IMR-90 (cell line): ENCODE measurements around the gene SMLR1. TPM values are rescaled to one million over a fixed set of nuclear protein-coding genes. Genes with fewer than 3 reads are reported as not detected.

Source experiments
- ATAC-seq: fragments of 200-7000 bp; cut with Tn5 transposase; 2 replicates; pipeline ENCODE4 v1.9.1; 2020; ENCODE audit warnings: low read depth, mild to moderate bottlenecking, moderate library complexity
- BruUV-seq: library from RNA; stranded (reverse); fragments of 400-500 nt; replicated peaks from 2 replicates; lab custom pipeline; 2021; lab: Mats Ljungman, UMichigan
- CTCF ChIA-PET: fragments of 300-600 bp; formaldehyde crosslinking; extraction: SDS; loops from one replicate; lab custom pipeline; 2021; ENCODE audit warnings: antibody characterized with exemption; lab: Yijun Ruan, JAX
- POLR2A ChIA-PET: fragments of 300-600 bp; sonication (Branson Sonifier 250); formaldehyde crosslinking; loops from one replicate; lab custom pipeline; 2022; ENCODE audit warnings: antibody characterized with exemption; ENCODE audit not compliant: unreplicated experiment; lab: Charles Lee
- DNase-seq: peaks from one replicate; pipeline ENCODE4 v3.0.0; 2013
- H2AFZ ChIP-seq: replicated peaks from 2 replicates; pipeline ENCODE3; 2013; ENCODE audit warnings: low read length, mild to moderate bottlenecking; ENCODE audit not compliant: poor library complexity
- H2AK5ac ChIP-seq: 2 replicates; pipeline ENCODE4 v1.6.1; 2013; ENCODE audit warnings: low read depth, low read length, inconsistent platforms
- H2AK9ac ChIP-seq: replicated peaks from 2 replicates; pipeline ENCODE3; 2013; ENCODE audit warnings: mild to moderate bottlenecking, low read depth, low read length, moderate library complexity; ENCODE audit not compliant: poor library complexity
- H2BK120ac ChIP-seq: 2 replicates; pipeline ENCODE4 v1.6.1; 2013; ENCODE audit warnings: low read depth, low read length, inconsistent platforms
- H2BK15ac ChIP-seq: 3 replicates; pipeline ENCODE4 v1.6.1; 2013; ENCODE audit warnings: low read depth, low read length, inconsistent platforms
- H2BK20ac ChIP-seq: 2 replicates; pipeline ENCODE4 v1.6.1; 2013; ENCODE audit warnings: low read depth, mild to moderate bottlenecking, inconsistent platforms, low read length, moderate library complexity
- H2BK5ac ChIP-seq: 2 replicates; pipeline ENCODE4 v1.6.1; 2013; ENCODE audit warnings: mild to moderate bottlenecking, low read depth, low read length, inconsistent platforms; ENCODE audit not compliant: poor library complexity, severe bottlenecking
- H3K14ac ChIP-seq: replicated peaks from 2 replicates; pipeline ENCODE4 v1.6.1; 2013; ENCODE audit warnings: low read depth, low read length, inconsistent platforms
- H3K18ac ChIP-seq: 2 replicates; pipeline ENCODE4 v1.6.1; 2013; ENCODE audit warnings: low read depth, low read length, control low read depth
- H3K23ac ChIP-seq: 2 replicates; pipeline ENCODE4 v1.6.1; 2013; ENCODE audit warnings: low read depth, low read length, inconsistent platforms
- H3K27ac ChIP-seq: 2 replicates; pipeline ENCODE4 v1.5.1; 2013; ENCODE audit warnings: mild to moderate bottlenecking, control low read depth, low read length; ENCODE audit not compliant: insufficient read depth
- H3K27me3 ChIP-seq: 2 replicates; pipeline ENCODE4 v1.6.1; 2013; ENCODE audit warnings: low read length; ENCODE audit not compliant: control insufficient read depth, insufficient read depth
- H3K36me3 ChIP-seq: 2 replicates; pipeline ENCODE4 v1.6.1; 2013; ENCODE audit warnings: low read length, mixed read lengths; ENCODE audit not compliant: control insufficient read depth, insufficient read depth
- H3K4ac ChIP-seq: 2 replicates; pipeline ENCODE4 v1.6.1; 2013; ENCODE audit warnings: low read depth, low read length, inconsistent platforms
- H3K4me1 ChIP-seq: 2 replicates; pipeline ENCODE4 v1.6.1; 2013; ENCODE audit warnings: low read length, mixed read lengths; ENCODE audit not compliant: control insufficient read depth, insufficient read depth
- H3K4me2 ChIP-seq: 2 replicates; pipeline ENCODE4 v1.6.1; 2013; ENCODE audit warnings: low read depth, mild to moderate bottlenecking, control low read depth, low read length, moderate library complexity
- H3K4me3 ChIP-seq: 2 replicates; pipeline ENCODE4 v1.5.1; 2013; ENCODE audit warnings: low read depth, mild to moderate bottlenecking, control low read depth, low read length, moderate library complexity; ENCODE audit not compliant: insufficient read depth
- H3K56ac ChIP-seq: 2 replicates; pipeline ENCODE4 v1.6.1; 2013; ENCODE audit warnings: low read length, inconsistent platforms; ENCODE audit not compliant: insufficient read depth; ENCODE audit errors: extremely low read depth
- H3K79me1 ChIP-seq, 2 experiments: 2 replicates each; pipeline ENCODE4 v1.6.1; 2013; ENCODE audit warnings: low read length in 2 of 2, inconsistent platforms in 1 of 2, low read depth in 1 of 2
- H3K9ac ChIP-seq: 2 replicates; pipeline ENCODE4 v1.6.1; 2013; ENCODE audit warnings: low read depth, low read length, control low read depth
- H3K9me1 ChIP-seq: 2 replicates; pipeline ENCODE4 v1.6.1; 2013; ENCODE audit warnings: low read length, inconsistent platforms; ENCODE audit not compliant: insufficient read depth
- H3K9me3 ChIP-seq: 2 replicates; pipeline ENCODE4 v1.6.1; 2013; ENCODE audit warnings: low read length; ENCODE audit not compliant: control insufficient read depth, insufficient read depth
- H4K20me1 ChIP-seq: 2 replicates; pipeline ENCODE4 v1.6.1; 2013; ENCODE audit warnings: low read length, inconsistent platforms; ENCODE audit not compliant: insufficient read depth
- H4K5ac ChIP-seq: 2 replicates; pipeline ENCODE4 v1.6.1; 2013; ENCODE audit warnings: mild to moderate bottlenecking, low read depth, low read length, control low read depth
- H4K8ac ChIP-seq, 2 experiments: 2 replicates each; pipeline ENCODE4 v1.6.1; 2013; ENCODE audit warnings: low read depth in 2 of 2, low read length in 2 of 2, control low read depth in 1 of 2, inconsistent platforms in 1 of 2
- H4K91ac ChIP-seq: 2 replicates; pipeline ENCODE4 v1.6.1; 2013; ENCODE audit warnings: low read depth, low read length, inconsistent platforms; ENCODE audit not compliant: insufficient read depth
- CEBPB ChIP-seq: IDR thresholded peaks from 2 replicates; pipeline ENCODE4 v1.6.1; 2012; ENCODE audit warnings: low read depth, low read length, improper control_type of control experiment
- MAFK ChIP-seq: IDR thresholded peaks from 2 replicates; pipeline ENCODE4 v1.6.1; 2012; ENCODE audit warnings: low read depth, low read length, improper control_type of control experiment
- POLR2A ChIP-seq: IDR thresholded peaks from 2 replicates; pipeline ENCODE4 v1.6.1; 2012; ENCODE audit warnings: mild to moderate bottlenecking, low read depth, low read length
- RAD21 ChIP-seq: IDR thresholded peaks from 2 replicates; pipeline ENCODE4 v1.6.1; 2012; ENCODE audit warnings: low read length, improper control_type of control experiment
- WGBS, 2 experiments: methylation state at CpG; one replicate each; pipeline versions ENCODE4 v1.1.5 to v1.1.7; 2013; ENCODE audit warnings: missing lambda C conversion rate in 2 of 2; ENCODE audit not compliant: insufficient read length in 1 of 2; ENCODE audit errors: extremely low coverage in 2 of 2; 5-methylcytosine and 5-hydroxymethylcytosine counted together
- dilution Hi-C: fragments of 300-500 bp; cut with HindIII; formaldehyde crosslinking; loops from one replicate; pipeline ENCODE4 v1.14.3; 2018; ENCODE audit warnings: low sequenced_read_pairs; ENCODE audit not compliant: unreplicated experiment
- in situ Hi-C: fragments of 300-500 bp; cut with MboI; formaldehyde crosslinking; loops from 3 replicates; pipeline ENCODE4 v1.14.3; 2019; ENCODE audit warnings: low sequenced_read_pairs, inconsistent platforms, mixed read lengths
- intact Hi-C: fragments of 100-400 bp; cut with micrococcal nuclease; formaldehyde crosslinking; loops from 2 replicates; pipeline ENCODE4 v1.10.0; 2022
- polyA plus RNA-seq, 3 experiments: library from polyadenylated mRNA; depleted of rRNA; stranded (reverse); fragments of >200 nt; gene quantifications; 2 replicates each; pipeline ENCODE4 v1.2.3, GENCODE V29; 2012; ENCODE audit warnings: low replicate concordance in 1 of 3
- total RNA-seq: library from RNA; depleted of rRNA; stranded (reverse); fragments of >200 nt; gene quantifications from 2 replicates; pipeline ENCODE4 v1.2.3, GENCODE V29; 2012

SMLR1 gene
- total and polyA plus RNA-seq, 2 of the 4 experiments (the other 2 are of a cell fraction) = not detected

DNA sequence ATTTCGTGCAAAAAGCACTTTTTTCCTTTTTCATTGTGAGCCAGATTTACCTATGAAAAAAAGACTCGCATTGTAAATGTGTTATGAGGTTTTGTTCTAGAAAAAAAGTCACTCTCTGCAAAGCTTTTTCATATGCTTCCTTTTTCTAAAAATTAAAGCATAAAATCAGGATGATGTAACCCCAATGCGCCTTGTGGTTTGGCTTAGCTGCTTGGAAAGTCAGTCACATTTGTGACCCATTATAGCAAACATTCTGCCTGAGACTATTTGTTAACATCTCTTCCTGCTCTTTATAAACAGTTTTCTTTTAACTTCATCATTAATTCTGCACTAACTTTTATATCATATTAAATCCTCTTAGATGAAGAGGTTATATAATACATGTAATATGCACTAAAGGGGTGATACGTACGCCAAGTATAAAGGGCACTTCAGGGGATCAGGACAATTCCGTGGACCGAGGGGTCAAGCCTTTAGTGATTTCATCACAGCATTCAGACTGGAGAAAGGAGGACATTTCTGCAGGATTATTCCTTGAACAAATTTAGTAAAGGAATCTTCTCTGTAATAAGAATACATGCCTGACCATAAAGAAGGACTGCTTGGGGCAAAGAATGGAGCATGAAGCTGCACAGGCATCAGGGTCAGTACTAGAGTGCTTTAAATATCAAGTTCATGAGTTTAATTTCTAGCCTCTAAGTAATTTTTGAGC, 48.1 kb upstream of the SMLR1 start:
- peak overlapping the region; percentile 52; the same call in 1 of the 2 replicates for H3K4me2 ChIP-seq
- in situ Hi-C loops = no loop called here

More for the DNA sequence above, 48.1 kb upstream of the SMLR1 start:
- no TSS peak for BruUV-seq
- peak; percentile 79 for DNase-seq
- Histone ChIP-seq H3K36me3 (no peaks in the 10 kb centered on the region), H2AK5ac (no peak overlapping the region), H3K4ac (no peak overlapping the region), H3K23ac (no peak overlapping the region), H3K4me1 (peaks cover 2% of the 10 kb centered on the region; the same call in 1 of the 2 replicates), H4K20me1 (no peaks in the 10 kb centered on the region), H3K18ac (no peak overlapping the region), H3K14ac (peak overlapping the region; percentile 3), H3K27me3 (no peaks in the 10 kb centered on the region), H2BK120ac (peak overlapping the region; percentile 53), H2AFZ (no peak overlapping the region), H3K9me1 (no peaks in the 10 kb centered on the region), H3K56ac (peak overlapping the region; percentile 29; the same call in 1 of the 2 replicates), H3K9ac (no peak overlapping the region), H3K79me1 (no peaks in the 10 kb centered on the region), H2BK20ac (peak overlapping the region; percentile 18; the same call in 1 of the 2 replicates), H2AK9ac (no peak overlapping the region), H3K9me3 (no peaks in the 10 kb centered on the region; the same call in 1 of the 2 replicates), H4K8ac (no peak overlapping the region), H4K5ac (no peak overlapping the region), H2BK5ac (no peak overlapping the region), H4K91ac (no peak overlapping the region), H2BK15ac (no peak overlapping the region), H3K4me3 (no peak overlapping the region), H3K27ac (no peak overlapping the region)
- dilution Hi-C loops (no loop called here), intact Hi-C loops (no loop called here)
- ChIA-PET CTCF (interaction anchor here (0.5 kb wide), 1 partner anchor 10 kb away, joined by 4 read pairs; no protein-coding TSS in a partner anchor), POLR2A (no interaction called here)
- WGBS, 2 experiments = no CpG with 5 or more reads among the region's 7 CpGs
- no peak for TF ChIP-seq RAD21
- TF ChIP-seq POLR2A = no peak
- TF ChIP-seq MAFK = no peak
- TF ChIP-seq CEBPB = peak; percentile 76
- peak; percentile 84 for ATAC-seq
